Heart right ventricle (tissue), 16 donors: Measurements from ENCODE around the gene TEX44. TPM values are rescaled to one million over a fixed set of nuclear protein-coding genes. Genes with fewer than 3 reads are reported as not detected.

Experiments
- ATAC-seq, 8 donors: fragments of 200-7000 bp; cut with Tn5 transposase; one replicate each; pipeline ENCODE4 v1.9.1; 2020; ENCODE audit warnings: mild to moderate bottlenecking in 8 of 8, moderate library complexity in 8 of 8, moderate number of reproducible peaks in 1 of 8
- DNase-seq, 2 donors: peaks; one replicate each; pipeline ENCODE4 v3.0.0-alpha.2; 2020
- H3K27ac ChIP-seq, 10 donors: fragments of 200-600 bp; sonication (generic) in 2 of 10; one replicate each; pipeline versions ENCODE4 v1.5.0 to v1.8.0; 2020 to 2022; ENCODE audit warnings: mild to moderate bottlenecking in 3 of 10
- H3K27me3 ChIP-seq, 7 donors: fragments of 200-600 bp; one replicate each; pipeline ENCODE4 v1.8.0; 2021 to 2022; ENCODE audit warnings: mild to moderate bottlenecking in 2 of 7
- H3K36me3 ChIP-seq, 9 donors: fragments of 200-600 bp; sonication (generic) in 1 of 9; one replicate each; pipeline versions ENCODE4 v1.5.0 to v1.8.0; 2020 to 2022; ENCODE audit warnings: mild to moderate bottlenecking in 2 of 9
- H3K4me1 ChIP-seq, 9 donors: fragments of 200-600 bp; sonication (generic) in 1 of 9; one replicate each; pipeline versions ENCODE4 v1.5.0 to v1.8.0; 2020 to 2022; ENCODE audit warnings: mild to moderate bottlenecking in 4 of 9
- H3K4me3 ChIP-seq, 10 donors: fragments of 200-600 bp; sonication (generic) in 2 of 10; one replicate each; pipeline versions ENCODE4 v1.5.0 to v1.8.0; 2020 to 2022; ENCODE audit warnings: mild to moderate bottlenecking in 7 of 10, moderate library complexity in 2 of 10
- H3K9me3 ChIP-seq, 11 donors: fragments of 200-600 bp in 10 of 11; sonication (generic) in 2 of 11; one replicate each; pipeline versions ENCODE4 v1.5.0 to v1.8.0; 2013 to 2022; ENCODE audit warnings: mild to moderate bottlenecking in 2 of 11, control low read depth in 1 of 11, moderate library complexity in 1 of 11
- WGBS, 2 donors: extraction: QIAGEN DNeasy Blood & Tissue Kit; methylation state at CpG; one replicate each; pipeline ENCODE4 v1.1.7; 2013; ENCODE audit warnings: inconsistent platforms in 1 of 2; 5-methylcytosine and 5-hydroxymethylcytosine counted together
- intact Hi-C, 10 donors: fragments of 100-400 bp; cut with DNase I; formaldehyde crosslinking; loops; one replicate each; pipeline versions ENCODE4 v1.11.1 to v1.14.2; 2022
- polyA plus RNA-seq, 2 donors: library from polyadenylated mRNA; stranded (reverse); fragments of 200-250 nt; gene quantifications; one replicate each; pipeline ENCODE4 v1.2.3, GENCODE V29; 2013
- total RNA-seq, 10 donors: library from RNA; stranded (reverse); fragmentation: NEBNext Ultra II Directional in 3 of 10; extraction: Animal tissue kit (Norgen Biotek cat#: 25700) in 3 of 10; gene quantifications; one replicate each; pipeline versions ENCODE4 v1.2.1 to v1.2.4, GENCODE V29; 2021 to 2023
- TF ChIP-seq, protein P1 (sequence below), 9 donors: fragments of 200-600 bp; sonication (generic) in 2 of 9; IDR thresholded peaks; one replicate each; pipeline versions ENCODE4 v1.5.0 to v1.8.0; 2021 to 2022; ENCODE audit warnings: antibody characterized with exemption in 9 of 9, mild to moderate bottlenecking in 5 of 9, moderate library complexity in 1 of 9
- donor health status: Arrhythmogenic right ventricular cardiomyopathy.
- donor health status: ischemic (EF 13 %, LVEDD 7.1; RV severe dilation, severe dysfunction).
- donor health status: healthy with polysubstance abuse.
- donor health status: DM: no; HTN: yes; CAD: no.
- donor health status: DM: no; HTN: no; CAD: no.
- donor health status: ischemic (EF 25% LVEDD 6.9; RV normal size, moderate dysfunction).
- donor health status: ischemic (EF 25% LVEDD 5.7; RV mildly dilated, moderate dysfunction).
- donor health status: healthy.
- donor health status: DM: yes; HTN: yes; CAD: no.
- donor health status: Ischemic cardiomyopathy.
- donor health status: ischemic (EF 35%, LVEDD 5.7; RV mildly dilated, moderate dysfunction).
- donor health status: nonischemic (EF 11% LVEDD 7.7; RV severe dilation, severe dysfunction).
- donor health status: DM: yes; HTN: yes; CAD: no.
- donor health status: PGD.
- donor health status: ischemic (EF 29% LVEDD 5.4; RV normal size, mild dysfunction).
- donor health status: nonischemic (EF 23%, LVEDD 6.1; RV moderate dilation, normal function).

Gene TEX44
- total and polyA plus RNA-seq, 12 donors: not detected

DNA sequence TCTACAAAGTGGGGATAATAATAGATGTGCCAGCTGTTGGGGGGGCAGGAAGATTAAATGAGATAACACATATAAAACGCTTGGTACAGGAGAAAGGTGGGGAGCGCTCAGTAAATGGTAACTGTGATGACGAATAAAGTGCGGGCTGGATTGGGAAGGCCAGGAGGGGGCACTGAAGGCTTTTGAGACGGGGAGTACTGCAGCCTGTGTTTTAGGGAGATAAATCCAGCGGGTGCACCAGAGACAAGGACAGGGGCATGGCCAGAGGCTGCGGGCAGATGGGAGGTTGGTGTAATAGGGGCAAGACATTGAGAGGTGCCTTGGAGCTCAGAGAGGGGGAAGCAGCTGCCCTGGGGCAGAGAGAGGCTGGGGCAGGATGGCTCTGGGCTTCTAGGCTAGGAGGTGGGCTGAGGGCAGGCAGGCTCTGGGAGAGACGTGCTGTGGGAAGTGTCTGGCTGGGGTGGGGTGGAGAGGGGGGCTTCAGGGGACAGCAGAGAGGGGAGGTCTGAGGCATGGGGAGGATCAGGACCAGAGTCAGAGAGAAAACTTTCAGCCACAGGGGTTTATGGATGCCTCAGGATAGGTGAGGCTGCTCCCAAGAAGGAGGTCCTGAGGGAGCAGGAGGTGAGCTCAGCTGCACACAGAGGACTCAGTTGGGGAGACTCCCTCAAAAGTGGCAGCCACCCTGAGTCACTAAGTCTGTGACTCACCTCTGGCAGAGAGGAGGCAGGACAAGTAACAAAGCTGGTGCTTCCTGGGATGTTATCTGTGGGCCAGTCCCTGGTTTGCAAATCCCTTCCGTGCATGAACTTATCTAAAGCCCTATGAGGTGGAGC is 18.8 kb downstream of the TEX44 start:
- WGBS, 2 donors: 44 to 52% methylated on average over 9 of the region's 9 CpGs
- intact Hi-C loops: loop anchor here (1.0 to 10.0 kb wide), 14 partner anchors 31 to 173 kb away; partner anchors contain the start of genes COPS7B (in 3 of the 10) and PDE6D (in 3 of the 10)

DNA sequence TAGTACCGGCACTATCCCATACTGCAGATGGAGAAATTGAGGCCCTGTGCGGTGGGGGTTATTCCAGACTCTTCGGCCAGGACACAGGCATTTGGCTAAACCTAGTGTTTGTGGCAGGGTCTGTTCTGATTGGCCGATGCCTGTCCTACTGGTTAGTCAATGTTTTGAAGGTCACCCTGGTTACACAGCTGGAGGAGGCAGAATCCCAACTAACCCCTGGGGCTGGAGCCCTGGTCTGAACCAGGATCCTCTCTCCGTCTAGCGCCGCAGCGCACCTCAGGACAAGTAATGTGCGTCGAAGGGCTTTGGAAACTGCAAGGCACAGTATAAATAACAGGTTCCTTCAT is 19.4 kb downstream of the TEX44 start:
- ATAC-seq: peak in 6 of 8 donors; percentile 1 to 32 (median 4)
- H3K27me3 ChIP-seq: peaks cover 0 to 23% (median 0%) of the 10 kb centered on the region in 7 donors
- intact Hi-C loops: loop anchor here (1.0 to 10.0 kb wide), 13 partner anchors 31 to 173 kb away; partner anchors contain the start of genes COPS7B (in 3 of the 10) and PDE6D (in 3 of the 10)
- DNase-seq: peak; percentile 35 to 66
- TF ChIP-seq, protein P1, sequence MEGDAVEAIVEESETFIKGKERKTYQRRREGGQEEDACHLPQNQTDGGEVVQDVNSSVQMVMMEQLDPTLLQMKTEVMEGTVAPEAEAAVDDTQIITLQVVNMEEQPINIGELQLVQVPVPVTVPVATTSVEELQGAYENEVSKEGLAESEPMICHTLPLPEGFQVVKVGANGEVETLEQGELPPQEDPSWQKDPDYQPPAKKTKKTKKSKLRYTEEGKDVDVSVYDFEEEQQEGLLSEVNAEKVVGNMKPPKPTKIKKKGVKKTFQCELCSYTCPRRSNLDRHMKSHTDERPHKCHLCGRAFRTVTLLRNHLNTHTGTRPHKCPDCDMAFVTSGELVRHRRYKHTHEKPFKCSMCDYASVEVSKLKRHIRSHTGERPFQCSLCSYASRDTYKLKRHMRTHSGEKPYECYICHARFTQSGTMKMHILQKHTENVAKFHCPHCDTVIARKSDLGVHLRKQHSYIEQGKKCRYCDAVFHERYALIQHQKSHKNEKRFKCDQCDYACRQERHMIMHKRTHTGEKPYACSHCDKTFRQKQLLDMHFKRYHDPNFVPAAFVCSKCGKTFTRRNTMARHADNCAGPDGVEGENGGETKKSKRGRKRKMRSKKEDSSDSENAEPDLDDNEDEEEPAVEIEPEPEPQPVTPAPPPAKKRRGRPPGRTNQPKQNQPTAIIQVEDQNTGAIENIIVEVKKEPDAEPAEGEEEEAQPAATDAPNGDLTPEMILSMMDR (IDR thresholded peaks at IDR 0.05): no peak
- WGBS, 2 donors: 54 to 61% methylated on average over 10 of the region's 10 CpGs
- H3K36me3 ChIP-seq: no peaks in the 10 kb centered on the region
- no peak overlapping the region for H3K4me3 ChIP-seq
- no peaks in the 10 kb centered on the region for H3K9me3 ChIP-seq
- H3K27ac ChIP-seq: peak overlapping the region; percentile 19 to 100 (median 98)
- H3K4me1 ChIP-seq: peaks cover 18 to 48% (median 35%) of the 10 kb centered on the region in 9 donors

More for the DNA sequence above, 18.8 kb downstream of the TEX44 start:
- peak overlapping the region in 9 of 10 donors; percentile 43 to 100 (median 98) for H3K27ac ChIP-seq
- peaks cover 0 to 23% (median 0%) of the 10 kb centered on the region in 7 donors for H3K27me3 ChIP-seq
- DNase-seq (peak in 1 of 2 donors; percentile 38), ATAC-seq (peak in 1 of 8 donors; percentile 9)
- TF ChIP-seq, protein P1 (IDR thresholded peaks at IDR 0.05): peak; percentile 10 to 51 (median 32)
- no peak overlapping the region for H3K4me3 ChIP-seq
- H3K9me3 ChIP-seq: no peaks in the 10 kb centered on the region
- no peaks in the 10 kb centered on the region for H3K36me3 ChIP-seq
- H3K4me1 ChIP-seq: peaks cover 18 to 54% (median 37%) of the 10 kb centered on the region in 9 donors

DNA sequence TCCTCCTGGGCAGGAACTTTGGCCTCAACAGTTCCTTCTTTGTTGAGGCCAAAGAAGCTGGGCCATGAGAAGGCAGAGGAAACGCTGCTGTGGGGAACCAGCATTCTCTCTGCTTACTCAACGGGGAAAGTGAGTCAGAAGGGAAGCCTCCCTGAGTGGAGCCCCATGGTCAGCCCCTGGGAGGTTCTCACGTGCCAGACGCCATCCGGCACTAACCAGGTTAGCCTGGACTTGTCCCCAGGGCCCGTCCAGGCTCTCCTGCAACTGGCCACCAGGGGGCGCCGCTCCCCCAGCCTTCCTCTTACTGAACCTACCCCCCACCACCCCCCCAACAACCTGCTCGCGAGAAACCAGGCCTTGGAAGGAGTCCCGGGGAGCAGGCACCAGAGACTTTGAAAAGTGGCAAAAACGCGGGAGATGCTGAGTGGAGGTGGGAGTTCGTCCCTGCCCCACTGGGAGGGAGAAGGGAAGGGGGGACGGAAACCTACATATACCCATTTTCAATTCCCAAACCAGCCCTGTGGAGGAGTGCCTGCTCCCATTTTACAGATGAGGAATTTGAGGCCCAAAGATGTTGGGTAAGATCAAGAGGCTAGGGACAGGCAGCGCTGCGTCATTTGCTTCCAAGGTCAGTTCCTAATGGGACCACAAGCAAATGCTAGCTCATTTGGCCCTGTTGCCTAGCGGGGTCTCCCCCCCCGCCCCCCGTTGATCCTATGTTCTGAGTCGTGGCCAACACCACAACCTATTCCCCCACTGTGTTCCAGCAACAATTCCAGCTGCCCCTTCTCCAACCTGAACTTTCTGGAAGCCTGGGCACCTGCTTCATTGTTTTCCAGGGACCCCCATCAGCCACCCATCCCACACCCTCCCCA is 20.0 kb downstream of the TEX44 start:
- H3K27ac ChIP-seq: peak overlapping the region; percentile 92 to 100 (median 98)
- peak; percentile 60 to 85 (median 76) for ATAC-seq
- H3K27me3 ChIP-seq: peaks cover 0 to 23% (median 0%) of the 10 kb centered on the region in 7 donors
- H3K4me1 ChIP-seq: peaks cover 18 to 46% (median 35%) of the 10 kb centered on the region in 9 donors
- intact Hi-C loops: loop anchor here (1.0 to 10.0 kb wide), 13 partner anchors 30 to 172 kb away; partner anchors contain the start of genes COPS7B (in 3 of the 10) and PDE6D (in 3 of the 10)
- no peaks in the 10 kb centered on the region for H3K9me3 ChIP-seq
- WGBS, 2 donors: 19 to 22% methylated on average over 21 of the region's 21 CpGs
- H3K36me3 ChIP-seq: no peaks in the 10 kb centered on the region
- DNase-seq: peak; percentile 93
- H3K4me3 ChIP-seq: peak overlapping the region in 3 of 10 donors; percentile 46 to 60 (median 58)
- TF ChIP-seq, protein P1 (IDR thresholded peaks at IDR 0.05): peak in 8 of 9 donors; percentile 93 to 98 (median 97)
